GM21447 (cell line): ENCODE data around the gene RTN4R.

Source experiments
- ATAC-seq: cut with Tn5 transposase; IDR thresholded peaks from one replicate; pipeline ENCODE4 v1.9.1; 2021; ENCODE audit not compliant: unreplicated experiment

RTN4R gene

GRCh38 chr22:20231514-20232236, 36.4 kb downstream of the RTN4R start:
- no peak for ATAC-seq

GRCh38 chr22:20230777-20231420, 37.2 kb downstream of the RTN4R start:
- ATAC-seq, result no peak

- no peak for ATAC-seq
Measured at GRCh38 chr22:20229916-20230775, 38.0 kb downstream of the RTN4R start.

- no peak for ATAC-seq
Measured at GRCh38 chr22:20228939-20229272, 39.2 kb downstream of the RTN4R start.

GRCh38 chr22:20228055-20228938, 39.8 kb downstream of the RTN4R start:
- no peak for ATAC-seq

- ATAC-seq, result no peak
Measured at GRCh38 chr22:20227363-20227762, 40.8 kb downstream of the RTN4R start.

- ATAC-seq, result no peak
Measured at GRCh38 chr22:20226760-20227350, 41.3 kb downstream of the RTN4R start.

GRCh38 chr22:20226077-20226716, 41.9 kb downstream of the RTN4R start:
- ATAC-seq, result no peak

- no peak for ATAC-seq
Measured at GRCh38 chr22:20225693-20225966, 42.5 kb downstream of the RTN4R start.

- no peak for ATAC-seq
Measured at GRCh38 chr22:20224917-20225692, 43.0 kb downstream of the RTN4R start.

GRCh38 chr22:20224256-20224626, 43.9 kb downstream of the RTN4R start:
- no peak for ATAC-seq

GRCh38 chr22:20223421-20224255, 44.5 kb downstream of the RTN4R start:
- no peak for ATAC-seq

GRCh38 chr22:20222764-20223420, 45.2 kb downstream of the RTN4R start:
- no peak for ATAC-seq

- no peak for ATAC-seq
Measured at GRCh38 chr22:20221421-20222340, 46.4 kb downstream of the RTN4R start.

GRCh38 chr22:20220629-20221026, 47.5 kb downstream of the RTN4R start:
- ATAC-seq, result no peak

- no peak for ATAC-seq
Measured at GRCh38 chr22:20219667-20220628, 48.2 kb downstream of the RTN4R start.
